ENCODE measurements around the gene AP2A2. TPM values are rescaled to one million over a fixed set of nuclear protein-coding genes. Genes with fewer than 3 reads are reported as not detected.

AP2A2 gene
- 10 to 100 TPM in 1 of 3 donors, 1 to 10 TPM in 2; 2.5 to 11.0 (median 7.1) TPM for polyA plus RNA-seq

DNA sequence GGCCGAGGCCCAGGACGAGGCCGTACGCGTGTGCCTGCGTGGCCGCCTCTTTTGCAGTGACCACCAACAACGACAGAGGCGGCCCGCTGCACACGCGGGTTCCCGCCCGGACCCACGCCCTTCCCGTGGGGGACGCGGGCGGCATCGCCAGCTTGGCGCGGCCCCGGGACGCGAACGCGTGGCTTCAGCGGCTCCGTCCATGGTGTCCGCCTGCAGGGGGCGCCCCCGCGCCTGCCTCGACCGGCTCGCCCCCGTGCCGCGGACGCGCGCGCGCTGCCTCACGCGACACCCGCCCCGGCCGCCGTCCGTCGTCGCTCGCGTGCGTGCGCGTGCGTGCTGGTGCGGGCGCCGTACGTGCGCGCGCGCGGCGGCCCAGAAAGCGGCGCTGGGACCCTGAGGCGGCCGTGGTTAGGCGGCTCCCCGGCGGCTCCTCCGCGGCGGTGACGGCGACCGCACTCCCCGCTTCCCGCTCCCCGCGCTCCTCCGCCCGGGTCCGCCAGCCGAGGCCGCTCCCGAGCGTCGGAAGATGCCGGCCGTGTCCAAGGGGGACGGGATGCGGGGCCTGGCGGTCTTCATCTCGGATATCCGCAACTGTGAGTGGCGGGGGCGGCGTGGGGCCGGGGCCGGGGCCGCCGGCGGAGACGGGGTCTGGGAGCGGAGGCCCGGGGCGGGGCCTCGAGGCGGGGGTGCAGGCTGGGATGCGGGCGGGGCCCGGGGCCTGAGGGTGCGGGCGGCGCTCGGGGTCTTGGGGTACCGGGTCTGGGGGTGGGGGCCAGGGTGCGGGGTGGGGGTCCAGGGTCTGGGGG is at the start of gene AP2A2:
Gene AP2A2 (plus strand): TSS at position 375 of the 806 bp plus-strand sequence. CDS start 152 bp downstream, at position 527.
- peak; percentile 91 to 93 (median 93) for DNase-seq
- peaks cover 0 to 16% (median 10%) of the 10 kb centered on the region in 3 donors for H3K27me3 Mint-ChIP-seq (ENCODE audit: low read depth in 3 of 3)
- no peaks in the 10 kb centered on the region for H3K9me3 Mint-ChIP-seq
- peaks cover 32 to 36% of the 10 kb centered on the region in 2 donors for H3K4me1 Mint-ChIP-seq
- H3K4me3 Mint-ChIP-seq, result peak within 1 kb of the TSS; percentile 76 to 88 (median 84)
- H3K27ac Mint-ChIP-seq, result peak within 1 kb of the TSS; percentile 61 to 91 (median 88)
- no peaks in the 10 kb centered on the region for H3K36me3 Mint-ChIP-seq

- Mint-ChIP-seq H3K27me3 (ENCODE audit: low read depth in 3 of 3) (peaks cover 0 to 2% (median 0%) of the 10 kb centered on the region in 3 donors), H3K4me1 (no peaks in the 10 kb centered on the region), H3K9me3 (no peaks in the 10 kb centered on the region), H3K27ac (no peak overlapping the region), H3K36me3 (peaks cover 4 to 15% (median 5%) of the 10 kb centered on the region in 3 donors), H3K4me3 (no peak overlapping the region)
- DNase-seq, result no peak
These were observed 49.1 kb upstream of the AP2A2 start for GRCh38 chr11:876545-876944.

DNA sequence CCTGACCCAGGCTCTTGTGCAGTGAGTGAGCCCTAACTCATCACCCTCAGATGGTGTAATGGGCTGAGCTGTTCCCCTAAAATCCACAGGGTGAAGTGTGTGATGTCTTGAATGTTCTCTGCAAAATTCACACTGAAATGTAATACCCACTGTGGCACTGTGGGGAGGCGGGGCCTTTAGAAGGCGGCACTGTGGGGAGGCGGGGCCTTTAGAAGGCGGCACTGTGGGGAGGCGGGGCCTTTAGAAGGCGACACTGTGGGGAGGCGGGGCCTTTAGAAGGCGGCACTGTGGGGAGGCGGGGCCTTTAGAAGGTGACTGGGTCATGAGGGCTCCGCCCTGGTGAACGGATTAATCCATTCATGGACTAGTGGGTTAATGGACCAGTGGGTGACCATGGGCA is 48.1 kb upstream of the AP2A2 start:
- Mint-ChIP-seq H3K9me3 (no peaks in the 10 kb centered on the region), H3K4me3 (no peak overlapping the region), H3K27ac (no peak overlapping the region), H3K27me3 (ENCODE audit: low read depth in 3 of 3) (peaks cover 0 to 2% (median under 1%) of the 10 kb centered on the region in 3 donors), H3K36me3 (peaks cover 9 to 19% (median 9%) of the 10 kb centered on the region in 3 donors), H3K4me1 (no peaks in the 10 kb centered on the region)
- DNase-seq, result no peak

DNA sequence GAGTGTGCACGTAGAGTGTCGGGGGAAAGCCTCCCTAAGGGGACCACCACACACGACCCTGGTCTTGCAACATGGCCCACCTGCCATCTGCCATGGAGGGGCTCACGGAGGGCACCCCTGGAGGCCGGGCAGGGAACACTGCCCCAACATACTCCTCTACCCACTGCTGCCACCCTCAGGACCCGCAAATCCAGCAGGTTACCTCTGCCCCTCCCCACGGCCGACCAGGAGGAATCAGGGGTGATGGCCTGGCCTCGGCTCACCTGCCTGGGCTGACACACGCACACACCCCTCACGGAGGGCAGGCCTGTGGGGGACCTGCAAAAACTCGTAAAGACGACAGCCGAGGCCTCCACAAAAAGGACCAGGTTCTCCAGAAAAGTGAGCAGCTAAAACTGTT is 45.2 kb upstream of the AP2A2 start:
- H3K4me3 Mint-ChIP-seq, result no peak overlapping the region
- peaks cover 0 to 2% (median 0%) of the 10 kb centered on the region in 3 donors for H3K27me3 Mint-ChIP-seq (ENCODE audit: low read depth in 3 of 3)
- H3K4me1 Mint-ChIP-seq, result no peaks in the 10 kb centered on the region
- H3K9me3 Mint-ChIP-seq, result no peaks in the 10 kb centered on the region
- no peak for DNase-seq
- no peak overlapping the region for H3K27ac Mint-ChIP-seq
- H3K36me3 Mint-ChIP-seq, result peaks cover 9 to 15% (median 9%) of the 10 kb centered on the region in 3 donors

- no peaks in the 10 kb centered on the region for H3K9me3 Mint-ChIP-seq
- peaks cover 9 to 16% (median 9%) of the 10 kb centered on the region in 3 donors for H3K36me3 Mint-ChIP-seq
These were observed 43.1 kb upstream of the AP2A2 start for GRCh38 chr11:882596-882995.

GRCh38 chr11:883527-883926 is 42.1 kb upstream of the AP2A2 start:
- H3K27me3 Mint-ChIP-seq (ENCODE audit: low read depth in 3 of 3), result peaks cover 0 to 2% (median 0%) of the 10 kb centered on the region in 3 donors
- H3K4me1 Mint-ChIP-seq, result no peaks in the 10 kb centered on the region
- DNase-seq, result no peak
- peaks cover 9 to 16% (median 9%) of the 10 kb centered on the region in 3 donors for H3K36me3 Mint-ChIP-seq
- H3K9me3 Mint-ChIP-seq, result no peaks in the 10 kb centered on the region
- no peak overlapping the region for H3K4me3 Mint-ChIP-seq
- H3K27ac Mint-ChIP-seq, result no peak overlapping the region

More at GRCh38 chr11:882596-882995, 43.1 kb upstream of the AP2A2 start:
- H3K27ac Mint-ChIP-seq, result peak overlapping the region in 1 of 6 donors; percentile 40
- no peak for DNase-seq
- H3K4me3 Mint-ChIP-seq, result no peak overlapping the region
- peaks cover 0 to 2% (median 0%) of the 10 kb centered on the region in 3 donors for H3K27me3 Mint-ChIP-seq (ENCODE audit: low read depth in 3 of 3)
- no peaks in the 10 kb centered on the region for H3K4me1 Mint-ChIP-seq

DNA sequence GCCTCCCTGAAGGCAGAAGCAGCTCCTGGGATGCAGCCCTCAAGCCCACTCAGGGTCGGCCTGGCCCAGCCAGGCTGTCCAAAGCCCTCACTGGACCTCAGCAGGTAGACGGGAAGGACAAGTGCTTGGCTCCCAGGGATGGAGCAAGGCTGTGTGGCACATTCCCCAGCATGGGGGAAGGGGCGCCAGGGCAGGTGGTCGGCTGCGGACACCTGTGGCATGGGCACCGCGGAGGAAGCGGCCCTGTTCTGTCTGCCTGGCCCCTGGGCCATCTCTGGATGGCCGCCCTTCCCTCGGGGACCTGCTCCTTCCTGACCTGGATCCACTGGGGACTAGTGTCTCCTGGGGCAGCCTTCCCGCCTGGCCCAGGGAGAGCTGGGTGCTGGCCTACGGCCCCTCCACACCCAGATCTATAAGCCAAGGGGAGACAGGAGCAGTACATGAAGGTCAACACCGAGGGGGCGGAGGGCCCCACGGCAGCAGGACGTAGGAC is 41.0 kb upstream of the AP2A2 start:
- Mint-ChIP-seq H3K27me3 (ENCODE audit: low read depth in 3 of 3) (peaks cover 0 to 4% (median 0%) of the 10 kb centered on the region in 3 donors), H3K9me3 (no peaks in the 10 kb centered on the region), H3K4me3 (no peak overlapping the region), H3K27ac (no peak overlapping the region), H3K36me3 (peaks cover 6 to 12% (median 9%) of the 10 kb centered on the region in 3 donors), H3K4me1 (no peaks in the 10 kb centered on the region)
- DNase-seq, result no peak

GRCh38 chr11:886568-886967 is 39.1 kb upstream of the AP2A2 start:
- no peak overlapping the region for H3K27ac Mint-ChIP-seq
- H3K36me3 Mint-ChIP-seq, result peaks cover 5 to 8% (median 6%) of the 10 kb centered on the region in 3 donors
- no peak for DNase-seq
- no peaks in the 10 kb centered on the region for H3K9me3 Mint-ChIP-seq
- H3K4me3 Mint-ChIP-seq, result no peak overlapping the region
- H3K4me1 Mint-ChIP-seq, result no peaks in the 10 kb centered on the region
- peaks cover 0 to 4% (median 0%) of the 10 kb centered on the region in 3 donors for H3K27me3 Mint-ChIP-seq (ENCODE audit: low read depth in 3 of 3)

- no peaks in the 10 kb centered on the region for H3K9me3 Mint-ChIP-seq
- no peak for DNase-seq
- no peaks in the 10 kb centered on the region for H3K4me1 Mint-ChIP-seq
- peaks cover 0 to 3% (median 0%) of the 10 kb centered on the region in 3 donors for H3K27me3 Mint-ChIP-seq (ENCODE audit: low read depth in 3 of 3)
- H3K4me3 Mint-ChIP-seq, result no peak overlapping the region
- peaks cover 0 to 4% (median under 1%) of the 10 kb centered on the region in 3 donors for H3K36me3 Mint-ChIP-seq
- H3K27ac Mint-ChIP-seq, result no peak overlapping the region
These were observed 38.1 kb upstream of the AP2A2 start for GRCh38 chr11:887589-887988.

DNA sequence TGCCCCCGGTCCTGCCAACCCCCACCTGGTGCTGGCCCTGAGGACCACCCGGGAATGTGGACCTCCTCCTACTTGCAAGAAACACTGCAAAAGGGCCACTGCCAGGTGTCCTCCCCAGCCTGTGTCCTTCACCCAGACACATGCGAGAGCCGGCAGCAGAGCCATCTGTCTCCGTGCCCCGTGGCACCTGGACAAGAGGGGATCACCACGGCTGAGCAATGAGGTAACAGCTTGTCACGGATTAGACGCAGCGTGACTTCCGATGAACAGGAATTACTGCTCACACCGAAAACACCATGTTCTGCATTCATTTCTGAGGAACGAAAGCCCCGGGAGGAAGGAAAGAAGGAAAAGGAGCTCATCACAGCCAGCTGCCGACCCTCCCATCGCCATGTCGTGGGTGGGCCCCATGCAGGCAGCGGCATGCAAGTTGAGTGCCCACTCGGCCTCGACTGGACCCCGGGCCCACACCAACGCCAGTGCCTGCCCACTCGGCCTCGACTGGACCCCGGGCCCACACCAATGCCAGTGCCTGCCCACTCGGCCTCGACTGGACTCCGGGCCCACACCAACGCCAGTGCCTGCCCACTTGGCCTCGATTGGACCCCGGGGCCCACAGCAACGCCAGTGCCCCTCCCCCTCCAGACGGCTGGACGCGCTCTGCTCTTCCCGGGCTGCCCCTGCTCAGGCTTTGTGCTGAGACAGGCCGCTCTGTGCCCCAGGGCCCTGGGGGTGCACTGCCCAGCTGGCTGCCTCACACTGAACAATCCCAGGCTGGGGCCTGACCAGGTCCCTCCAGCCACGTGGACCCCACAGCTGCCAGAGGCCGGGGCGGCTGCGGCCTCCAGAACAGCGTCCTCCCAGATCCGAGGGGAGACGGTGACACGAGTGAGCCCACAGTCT is 37.1 kb upstream of the AP2A2 start:
- DNase-seq, result no peak
- Mint-ChIP-seq H3K4me1 (no peaks in the 10 kb centered on the region), H3K36me3 (peaks cover 0 to 4% (median 0%) of the 10 kb centered on the region in 3 donors), H3K27me3 (ENCODE audit: low read depth in 3 of 3) (peaks cover 0 to 2% (median 0%) of the 10 kb centered on the region in 3 donors), H3K4me3 (no peak overlapping the region), H3K9me3 (no peaks in the 10 kb centered on the region), H3K27ac (no peak overlapping the region)

DNA sequence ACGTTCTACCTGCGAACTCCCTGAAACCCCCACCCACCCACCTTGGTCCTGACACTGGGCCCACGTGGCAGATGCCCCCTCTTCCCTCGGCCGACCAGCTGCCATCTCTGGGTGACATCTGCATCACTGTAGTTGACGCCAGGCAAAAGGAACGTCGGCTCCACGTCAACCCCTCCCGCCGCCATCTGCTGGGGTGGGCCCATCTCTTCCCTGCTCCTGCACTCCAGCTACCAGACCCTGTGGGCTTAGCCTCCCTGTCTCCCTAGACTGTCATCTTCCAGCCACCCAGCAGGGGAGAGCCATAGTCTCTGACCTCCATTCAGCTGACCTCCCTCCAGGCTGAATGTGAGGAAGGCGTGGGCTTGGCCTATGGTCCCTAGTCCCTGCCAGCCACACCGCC is 36.4 kb upstream of the AP2A2 start:
- no peaks in the 10 kb centered on the region for H3K9me3 Mint-ChIP-seq
- H3K27me3 Mint-ChIP-seq (ENCODE audit: low read depth in 3 of 3), result peaks cover 0 to 2% (median 0%) of the 10 kb centered on the region in 3 donors
- no peak overlapping the region for H3K4me3 Mint-ChIP-seq
- no peak for DNase-seq
- no peak overlapping the region for H3K27ac Mint-ChIP-seq
- no peaks in the 10 kb centered on the region for H3K4me1 Mint-ChIP-seq
- peaks cover 0 to 4% (median 0%) of the 10 kb centered on the region in 3 donors for H3K36me3 Mint-ChIP-seq

GRCh38 chr11:889687-890475 is 35.8 kb upstream of the AP2A2 start:
- Mint-ChIP-seq H3K27me3 (ENCODE audit: low read depth in 3 of 3) (peaks cover 0 to 2% (median 0%) of the 10 kb centered on the region in 3 donors), H3K27ac (no peak overlapping the region), H3K4me1 (no peaks in the 10 kb centered on the region), H3K4me3 (no peak overlapping the region), H3K36me3 (peaks cover 0 to 4% (median 0%) of the 10 kb centered on the region in 3 donors), H3K9me3 (no peaks in the 10 kb centered on the region)
- no peak for DNase-seq

Measured in immature natural killer cell (primary cell).